Fibroblast of the aortic adventitia (primary cell): ENCODE results near the gene LRRC1. TPM values are rescaled to one million over a fixed set of nuclear protein-coding genes. Genes with fewer than 3 reads are reported as not detected.
A peak's percentile ranks its signal among the peaks of the same experiment; 100 is the strongest.

Experiments used
- DNase-seq: peaks from one replicate; pipeline ENCODE4 v3.0.0-alpha.2; 2010; ENCODE audit warnings: low read depth
- H3K4me3 ChIP-seq: 2 replicates; pipeline ENCODE4 v1.5.1; 2011; ENCODE audit warnings: low read depth, mild to moderate bottlenecking, control low read depth, low read length, moderate library complexity
- CTCF ChIP-seq: IDR thresholded peaks from 2 replicates; pipeline ENCODE4 v1.5.1; 2011; ENCODE audit warnings: mild to moderate bottlenecking, low read length, control low read depth, inconsistent platforms; ENCODE audit not compliant: insufficient read depth
- total RNA-seq: library from RNA; depleted of rRNA; stranded (reverse); fragments of >200 nt; gene quantifications from 2 replicates; pipeline ENCODE4 v1.2.3, GENCODE V29; 2012; ENCODE audit warnings: low replicate concordance

Gene LRRC1
- total RNA-seq, 1 donor: 8.3 TPM

DNA sequence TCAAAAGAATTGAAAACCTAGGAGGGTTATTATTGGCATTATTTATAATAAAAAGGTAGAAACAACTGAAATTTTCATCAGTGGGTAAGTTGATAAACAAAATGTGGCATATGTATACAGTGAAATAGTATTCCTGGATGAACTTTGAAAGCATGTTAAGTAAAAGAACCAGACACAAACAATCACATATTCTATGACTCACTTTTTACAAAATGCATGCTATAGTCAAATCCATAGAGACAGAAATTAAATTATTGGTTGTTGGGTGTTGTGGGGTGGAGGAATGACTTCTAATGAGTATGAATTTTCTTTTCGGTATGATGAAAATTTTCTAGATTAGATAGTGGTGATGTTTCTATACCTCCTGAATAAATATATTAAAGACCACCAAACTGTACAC lies 94.6 kb downstream of the LRRC1 start:
- DNase-seq: no peak

DNA sequence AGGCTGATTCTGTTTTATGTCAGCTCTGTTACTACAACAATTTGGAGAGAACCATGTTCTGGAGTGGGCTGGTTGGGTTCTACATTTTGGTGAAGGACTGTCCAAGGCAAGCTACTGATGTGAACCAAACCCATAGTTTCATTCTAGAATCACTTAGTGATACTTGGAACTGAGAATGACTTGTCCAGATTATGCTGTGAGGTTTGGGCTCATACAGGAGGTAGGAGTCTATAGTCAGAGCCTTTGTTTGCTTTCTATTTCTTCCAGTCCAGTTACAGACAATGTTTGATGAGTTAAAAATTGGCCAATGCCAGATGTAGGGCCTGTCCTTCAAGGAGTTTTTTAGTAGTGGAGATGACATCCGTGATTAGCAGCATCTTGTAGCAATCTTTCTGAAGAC lies 97.9 kb downstream of the LRRC1 start:
- no peak for TF ChIP-seq CTCF
- H3K4me3 ChIP-seq: no peak overlapping the region
- no peak for DNase-seq

More for the DNA sequence above, 94.6 kb downstream of the LRRC1 start:
- H3K4me3 ChIP-seq: no peak overlapping the region
- no peak for TF ChIP-seq CTCF

DNA sequence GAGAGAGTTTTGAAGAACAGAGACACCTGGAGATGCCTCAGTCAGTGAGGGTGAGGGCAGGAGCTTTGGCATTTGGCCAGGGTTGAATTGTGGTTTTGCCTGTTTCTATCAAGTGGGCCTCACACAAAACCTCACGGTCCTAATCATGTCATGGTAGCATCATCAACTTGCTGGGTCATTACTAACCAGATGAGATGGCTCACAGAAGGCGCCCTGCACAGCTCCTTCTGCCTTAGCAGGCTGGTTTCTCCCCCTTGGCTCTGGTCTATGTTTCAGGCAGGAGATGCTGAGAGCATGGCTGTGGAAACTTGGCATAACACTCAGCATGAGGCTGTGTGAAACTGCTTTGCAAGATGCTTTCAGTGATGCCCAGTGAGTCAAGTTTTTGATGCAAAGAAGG lies 99.3 kb downstream of the LRRC1 start:
- DNase-seq: peak; percentile 23
- H3K4me3 ChIP-seq: no peak overlapping the region
- no peak for TF ChIP-seq CTCF

DNA sequence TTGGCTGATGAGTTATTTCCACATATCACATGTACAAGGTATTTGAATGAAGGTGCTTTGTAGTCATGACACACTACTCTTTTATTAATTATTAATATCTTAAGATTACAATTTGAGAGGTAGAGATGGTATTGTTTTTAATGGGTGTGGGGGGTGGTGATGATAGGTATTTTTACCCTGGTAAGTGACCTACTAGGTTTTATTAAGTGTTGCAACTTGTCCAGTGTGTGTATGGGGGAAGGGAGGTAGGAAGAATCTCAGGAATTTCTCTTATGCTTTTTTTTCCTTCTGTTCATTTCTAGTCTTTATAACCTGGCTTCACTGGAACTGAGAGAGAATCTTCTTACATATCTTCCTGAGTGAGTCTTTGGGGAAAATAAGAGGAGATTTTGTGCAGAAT lies 101.4 kb downstream of the LRRC1 start:
- H3K4me3 ChIP-seq: no peak overlapping the region
- no peak for TF ChIP-seq CTCF
- peak; percentile 31 for DNase-seq

GRCh38 chr6:53898026-53898795 lies 103.4 kb downstream of the LRRC1 start:
- peak; percentile 18 for DNase-seq
- TF ChIP-seq CTCF: no peak
- no peak overlapping the region for H3K4me3 ChIP-seq

DNA sequence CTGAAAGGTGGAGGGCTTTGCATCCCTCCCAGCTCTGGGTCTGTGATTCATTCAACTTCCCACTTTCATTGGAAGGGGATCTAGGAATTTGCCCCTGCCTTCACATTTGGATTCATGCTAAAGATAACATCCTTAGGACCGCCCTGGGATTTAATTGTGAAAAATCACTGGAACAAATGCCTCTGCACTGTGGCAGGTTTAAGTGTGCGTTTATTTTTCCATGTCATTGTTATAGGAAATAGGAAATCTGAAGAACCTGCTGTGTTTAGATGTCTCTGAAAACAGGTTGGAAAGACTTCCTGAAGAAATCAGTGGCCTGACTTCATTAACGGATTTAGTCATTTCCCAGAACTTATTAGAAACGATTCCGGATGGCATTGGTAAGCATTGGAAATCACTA lies 104.7 kb downstream of the LRRC1 start:
- H3K4me3 ChIP-seq: no peak overlapping the region
- DNase-seq: no peak
- no peak for TF ChIP-seq CTCF

DNA sequence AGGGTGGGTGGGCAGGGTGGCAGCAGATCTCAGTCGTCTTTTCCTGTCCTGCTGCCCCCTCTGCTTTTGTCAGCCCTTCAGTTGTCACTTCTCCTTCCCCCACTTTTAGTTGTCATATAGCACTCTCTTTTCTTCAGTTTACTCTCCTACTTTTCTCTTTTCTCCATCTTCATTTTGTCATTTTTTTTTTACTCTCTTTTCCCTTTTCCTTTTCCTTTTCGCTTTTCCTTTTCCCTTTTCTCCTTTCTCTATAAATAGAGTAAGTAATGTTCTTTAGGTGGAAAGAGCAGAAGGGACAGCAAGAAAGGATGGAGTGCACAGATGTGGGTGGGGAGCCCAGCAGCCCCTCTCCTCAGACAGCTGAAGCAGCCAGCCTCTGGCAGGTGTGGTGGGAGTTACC lies 108.6 kb downstream of the LRRC1 start:
- DNase-seq: no peak
- no peak overlapping the region for H3K4me3 ChIP-seq
- no peak for TF ChIP-seq CTCF
